Rectal smooth muscle tissue (tissue), 1 donor: ENCODE results near the gene PGA3.
"Not testable (repeated sequence)": the region's sequence is repeated elsewhere in the genome, so short reads cannot be mapped to it uniquely, and the experiment has no call there.

Experiments
- H3K27ac ChIP-seq: one replicate; pipeline ENCODE4 v1.7.0; 2013; ENCODE audit warnings: low read depth, low read length, inconsistent platforms
- H3K27me3 ChIP-seq: one replicate; pipeline ENCODE4 v1.7.0; 2013; ENCODE audit warnings: low read length; ENCODE audit not compliant: control insufficient read depth, insufficient read depth
- H3K36me3 ChIP-seq: one replicate; pipeline ENCODE4 v1.7.0; 2013; ENCODE audit warnings: low read length; ENCODE audit not compliant: control insufficient read depth, insufficient read depth
- H3K4me1 ChIP-seq: one replicate; pipeline ENCODE4 v1.7.0; 2013; ENCODE audit warnings: low read length; ENCODE audit not compliant: control insufficient read depth, insufficient read depth
- H3K4me3 ChIP-seq: one replicate; pipeline ENCODE4 v1.7.0; 2013; ENCODE audit warnings: low read length
- H3K9ac ChIP-seq: one replicate; pipeline ENCODE4 v1.7.0; 2013; ENCODE audit warnings: low read length

The PGA3 gene

DNA sequence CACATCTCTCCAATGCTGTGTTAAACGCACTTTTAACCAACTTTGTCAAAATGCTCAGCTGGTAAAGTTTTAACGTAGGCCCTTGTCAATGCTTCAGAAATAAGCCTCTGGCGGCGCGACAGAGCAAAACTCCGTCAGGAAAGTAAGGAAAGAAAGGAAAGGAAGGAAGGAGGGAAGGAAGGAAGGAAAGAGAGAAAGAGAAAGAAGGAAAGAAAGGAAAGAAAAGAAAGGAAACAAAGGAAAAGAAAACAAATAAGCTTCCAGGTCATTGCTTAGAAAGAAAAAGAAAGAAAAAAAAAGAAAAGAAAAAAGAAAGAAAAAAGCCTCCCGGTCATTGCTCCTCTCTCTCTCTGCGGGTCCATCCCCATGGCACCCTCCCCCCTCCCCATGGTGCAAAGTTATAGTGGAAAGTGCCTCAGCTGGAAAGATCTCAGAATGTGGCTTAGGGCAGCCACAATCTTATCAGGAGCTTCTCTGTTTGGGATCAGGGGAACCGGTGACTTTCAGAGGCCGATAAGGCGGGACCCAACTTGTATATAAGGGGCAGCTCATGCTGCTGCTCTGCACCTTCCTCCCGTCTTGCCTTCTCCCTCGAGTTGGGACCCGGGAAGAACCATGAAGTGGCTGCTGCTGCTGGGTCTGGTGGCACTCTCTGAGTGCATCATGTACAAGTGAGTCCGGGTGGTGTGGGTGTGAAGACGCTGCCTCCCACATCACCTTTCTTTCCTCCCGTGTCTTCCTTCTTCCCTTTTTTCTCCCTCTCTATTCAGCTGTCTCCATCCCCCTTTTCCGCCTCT, at the start of gene PGA3:
TSS of gene PGA3 (plus strand) at position 566 of the 797 bp plus-strand sequence. CDS start at position 616, 50 bp downstream.
- H3K4me1 ChIP-seq, H3K27me3 ChIP-seq, H3K27ac ChIP-seq, H3K36me3 ChIP-seq, H3K9ac ChIP-seq, H3K4me3 ChIP-seq: not testable (repeated sequence)

DNA sequence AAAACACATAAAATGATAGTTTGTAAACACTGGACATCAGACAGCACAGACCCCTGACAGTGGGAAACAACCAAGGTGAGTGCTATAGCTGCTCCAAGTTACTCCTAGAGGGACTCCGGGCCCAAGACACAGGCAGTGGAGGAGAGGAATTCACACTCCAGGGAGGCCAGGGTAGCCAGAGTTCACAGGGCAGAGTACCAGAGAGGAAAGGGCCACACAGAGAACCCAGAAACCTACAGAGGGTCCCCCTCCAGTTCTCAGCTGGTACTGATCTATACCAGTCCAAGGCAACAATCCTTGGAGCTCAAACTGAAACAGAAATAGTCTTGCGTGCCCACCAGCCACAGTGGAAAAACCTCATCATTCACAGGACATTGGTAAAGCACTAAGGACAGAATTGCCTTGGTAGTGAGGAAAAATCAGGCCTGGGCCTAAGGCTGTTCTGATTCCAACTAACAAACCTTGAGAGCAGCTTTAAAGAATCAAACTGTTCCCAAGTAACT, 49.7 kb upstream of the PGA3 start:
- Histone ChIP-seq H3K9ac (no peak overlapping the region), H3K36me3 (no peaks in the 10 kb centered on the region), H3K27me3 (no peaks in the 10 kb centered on the region), H3K4me3 (peak overlapping the region; percentile 22), H3K4me1 (peaks cover 46% of the 10 kb centered on the region), H3K27ac (peak overlapping the region; percentile 72)

DNA sequence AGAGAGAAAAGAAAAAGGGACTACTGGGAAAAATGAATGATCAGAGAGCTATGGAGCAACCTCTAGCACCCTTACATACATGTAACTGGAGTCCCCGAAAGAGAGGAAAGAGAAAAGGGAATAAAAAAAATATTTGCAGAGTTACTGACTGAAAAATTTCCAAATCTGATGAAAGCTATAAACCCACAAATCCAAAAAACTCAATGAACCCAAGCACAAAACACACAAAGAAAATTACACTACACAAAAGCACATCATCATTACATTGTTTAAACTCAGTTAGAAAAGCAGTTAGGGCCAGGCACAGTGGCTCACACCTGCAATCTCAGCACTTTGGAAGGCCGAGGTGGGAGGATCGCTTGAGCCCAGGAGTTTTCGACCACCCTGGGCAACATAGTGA, 48.8 kb upstream of the PGA3 start:
- Histone ChIP-seq H3K4me1 (peaks cover 46% of the 10 kb centered on the region), H3K27ac (no peak overlapping the region)

DNA sequence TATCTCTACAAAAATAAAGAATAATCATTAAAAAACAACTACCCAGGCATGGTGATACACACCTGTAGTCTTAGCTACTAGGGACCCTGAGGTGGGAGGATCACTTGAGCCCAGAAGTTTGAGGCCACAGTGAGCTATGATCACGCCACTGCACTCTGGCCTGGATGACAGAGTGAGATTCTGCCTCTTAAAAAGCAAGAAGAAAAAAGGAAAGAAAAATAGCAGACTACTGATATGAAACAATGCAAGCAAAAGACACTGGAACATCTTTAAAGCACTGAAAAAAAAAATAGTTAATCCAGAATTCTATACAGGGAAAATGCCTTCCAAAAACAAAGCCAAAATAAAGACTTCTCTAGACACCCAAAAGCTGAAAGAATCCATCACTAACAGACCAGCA, 48.0 kb upstream of the PGA3 start:
- H3K4me1 ChIP-seq: peaks cover 38% of the 10 kb centered on the region

More for the DNA sequence above, 48.8 kb upstream of the PGA3 start:
- Histone ChIP-seq H3K4me3 (no peak overlapping the region), H3K36me3 (no peaks in the 10 kb centered on the region), H3K9ac (no peak overlapping the region), H3K27me3 (no peaks in the 10 kb centered on the region)

DNA sequence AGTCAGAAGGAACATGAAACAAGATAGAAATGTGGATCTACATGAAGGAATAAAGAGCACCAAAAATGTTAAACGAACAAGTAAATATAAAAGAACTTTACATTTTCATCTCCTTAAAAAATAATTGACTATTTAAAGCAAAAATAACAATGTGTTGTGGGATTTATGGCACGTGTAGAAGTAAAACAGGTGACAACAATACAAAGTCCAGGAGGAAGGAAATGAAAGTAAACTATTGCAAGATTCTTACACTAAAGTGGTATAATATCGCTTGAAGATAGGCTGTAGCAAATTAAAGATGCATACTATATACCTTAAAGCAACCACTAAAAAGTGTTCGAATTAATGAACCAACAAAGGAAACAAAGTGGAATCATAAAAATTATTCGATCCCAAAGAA, 47.6 kb upstream of the PGA3 start:
- H3K4me1 ChIP-seq: peaks cover 39% of the 10 kb centered on the region

More for the DNA sequence above, 48.0 kb upstream of the PGA3 start:
- no peak overlapping the region for H3K9ac ChIP-seq
- H3K4me3 ChIP-seq: no peak overlapping the region
- H3K27ac ChIP-seq: no peak overlapping the region
- no peaks in the 10 kb centered on the region for H3K36me3 ChIP-seq
- no peaks in the 10 kb centered on the region for H3K27me3 ChIP-seq

DNA sequence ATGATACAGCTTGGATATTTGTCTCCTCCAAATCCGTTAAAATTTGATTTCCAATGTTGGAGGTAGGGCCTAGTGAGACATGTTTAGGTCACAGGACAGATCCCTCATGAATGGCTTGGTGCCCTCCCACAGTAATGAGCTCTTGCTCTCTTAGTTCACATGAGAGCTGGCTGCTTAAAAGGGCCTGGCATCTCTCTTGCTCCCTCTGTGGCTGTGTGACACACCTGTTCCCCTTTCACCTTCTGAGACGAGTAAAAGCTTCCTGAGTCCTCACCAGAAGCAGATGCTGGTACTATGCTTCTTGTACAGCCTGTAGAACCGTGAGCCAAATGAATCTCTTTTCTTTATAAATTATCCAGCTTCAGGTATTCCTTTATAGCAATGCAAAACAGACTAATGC, 45.6 kb upstream of the PGA3 start:
- Histone ChIP-seq H3K4me1 (peaks cover 25% of the 10 kb centered on the region), H3K27me3 (no peaks in the 10 kb centered on the region), H3K9ac (no peak overlapping the region), H3K27ac (no peak overlapping the region), H3K36me3 (no peaks in the 10 kb centered on the region), H3K4me3 (no peak overlapping the region)

More for the DNA sequence above, 47.6 kb upstream of the PGA3 start:
- Histone ChIP-seq H3K36me3 (no peaks in the 10 kb centered on the region), H3K9ac (no peak overlapping the region), H3K27ac (no peak overlapping the region), H3K4me3 (no peak overlapping the region), H3K27me3 (no peaks in the 10 kb centered on the region)

DNA sequence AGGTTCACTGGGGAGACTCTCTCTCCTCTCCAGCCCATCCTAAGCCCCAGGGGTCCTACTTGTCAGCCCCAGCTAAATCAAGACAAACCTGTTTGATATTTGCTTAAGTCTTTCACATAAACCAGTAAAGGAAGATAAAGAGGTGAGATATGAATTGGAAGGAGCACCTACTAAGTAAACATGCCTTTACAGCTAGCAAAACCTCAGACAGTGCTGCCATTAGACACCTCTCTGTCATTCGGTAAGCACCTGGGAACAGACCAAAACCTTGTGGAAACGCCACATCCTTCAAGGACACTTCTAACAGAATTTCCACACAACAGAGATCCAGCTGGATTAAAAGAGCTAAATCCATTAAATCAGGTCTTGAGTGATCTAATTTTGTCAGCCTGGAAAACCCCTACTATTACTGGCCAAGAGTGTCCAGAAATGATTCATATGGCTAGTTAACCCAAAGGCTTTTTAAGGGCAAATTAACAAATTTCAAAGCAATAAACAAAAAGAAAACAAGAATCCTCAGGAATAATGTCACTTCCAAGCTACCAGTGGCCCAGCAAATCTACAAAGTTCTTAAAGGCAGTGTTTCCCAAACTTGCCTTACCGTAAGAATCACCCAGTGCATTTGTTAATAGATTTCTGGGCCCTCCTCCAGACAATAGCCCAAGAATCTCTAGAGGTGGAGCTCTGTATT, 44.5 kb upstream of the PGA3 start:
- H3K9ac ChIP-seq: no peak overlapping the region
- peak overlapping the region; percentile 70 for H3K27ac ChIP-seq

DNA sequence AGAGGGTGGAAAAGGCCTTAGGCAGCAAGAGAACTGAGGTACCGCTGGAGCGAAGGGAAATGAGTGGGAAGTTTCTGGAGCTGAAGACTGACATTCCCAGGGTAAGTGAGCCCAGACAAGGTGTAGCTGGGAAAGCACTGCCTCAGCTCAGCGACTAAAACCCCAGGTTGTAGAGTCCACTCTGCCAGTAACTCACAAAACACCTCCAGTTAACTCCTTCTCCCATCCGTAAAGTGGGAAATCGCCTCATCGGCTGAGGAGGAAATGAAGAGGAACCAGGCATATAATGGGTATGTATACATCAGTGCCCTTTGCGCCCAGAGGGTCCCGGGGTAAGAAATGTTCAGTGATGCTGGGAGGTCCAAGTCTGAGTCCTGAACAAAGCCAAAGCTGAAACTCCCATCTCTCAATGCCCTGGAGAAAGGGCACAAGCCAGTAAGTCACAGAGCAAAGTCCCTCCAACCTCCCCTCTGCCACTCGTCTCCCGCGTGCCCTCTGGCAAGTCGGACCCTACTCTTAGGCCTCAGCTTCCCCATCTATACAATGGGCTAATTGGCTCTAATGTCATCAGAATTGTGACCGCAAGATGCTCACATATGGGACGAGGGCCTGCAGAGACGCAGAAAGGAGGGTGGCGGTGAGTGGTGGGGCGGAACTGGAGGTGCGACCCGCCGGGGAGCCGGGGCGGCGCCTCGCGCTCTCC, 42.7 kb upstream of the PGA3 start:
- peaks cover 12% of the 10 kb centered on the region for H3K4me1 ChIP-seq
- H3K4me3 ChIP-seq: peak overlapping the region; percentile 89
- H3K9ac ChIP-seq: peak overlapping the region; percentile 28
- H3K27ac ChIP-seq: peak overlapping the region; percentile 96
- H3K27me3 ChIP-seq: no peaks in the 10 kb centered on the region
- no peaks in the 10 kb centered on the region for H3K36me3 ChIP-seq

More for the DNA sequence above, 44.5 kb upstream of the PGA3 start:
- no peaks in the 10 kb centered on the region for H3K27me3 ChIP-seq
- no peaks in the 10 kb centered on the region for H3K36me3 ChIP-seq
- peaks cover 14% of the 10 kb centered on the region for H3K4me1 ChIP-seq
- peak overlapping the region; percentile 17 for H3K4me3 ChIP-seq

DNA sequence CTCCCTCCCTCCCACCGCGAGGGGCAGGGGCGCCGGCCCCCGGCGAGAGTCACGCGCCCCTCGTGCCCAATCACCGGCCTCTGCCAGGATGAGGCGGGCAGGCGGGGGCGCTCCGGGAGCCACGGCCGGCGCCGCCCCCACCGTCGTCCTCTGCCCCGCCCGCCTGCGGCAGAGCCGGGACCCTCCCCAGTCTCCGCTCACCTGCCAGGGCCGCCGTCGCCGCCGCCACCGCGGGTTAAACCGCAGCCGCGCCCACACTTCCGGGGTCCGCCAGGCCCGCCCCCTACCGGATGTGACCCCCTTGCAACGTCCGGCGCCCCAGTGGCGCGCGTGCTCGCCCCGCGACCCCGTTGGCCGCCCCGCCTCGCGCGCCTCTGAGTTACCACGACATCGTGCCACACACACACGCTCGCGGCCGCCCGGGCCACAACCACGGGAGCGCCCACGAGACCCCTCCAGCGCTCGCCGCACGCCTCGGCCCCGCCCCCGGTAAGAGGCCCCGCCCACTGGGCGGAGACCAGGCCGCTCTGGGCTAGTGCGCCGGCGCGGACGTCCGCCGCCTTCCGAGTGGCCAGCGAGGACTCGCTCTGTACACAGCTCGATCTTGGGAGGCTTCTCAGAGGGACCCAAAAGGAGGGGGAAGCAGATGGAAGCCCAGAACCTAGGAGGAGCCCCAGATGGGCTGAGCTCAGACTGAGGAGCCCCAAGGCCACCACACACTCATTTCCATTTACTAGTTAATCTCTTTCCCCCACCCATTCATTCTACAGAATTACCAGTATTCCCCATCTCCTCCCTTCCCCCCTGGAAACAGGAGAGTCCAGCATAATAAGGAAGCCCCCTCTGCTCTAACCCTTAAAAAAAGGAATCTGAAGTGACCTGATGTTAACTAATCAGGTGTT, 41.9 kb upstream of the PGA3 start, which contains the start of gene VPS37C:
TSS of gene VPS37C (minus strand) at position 237 of the 902 bp plus-strand sequence. CDS start 22,597 bp downstream, outside the sequence.
- H3K27ac ChIP-seq: peak within 1 kb of the TSS; percentile 96
- no peaks in the 10 kb centered on the region for H3K27me3 ChIP-seq
- H3K4me1 ChIP-seq: peaks cover 12% of the 10 kb centered on the region
- peak within 1 kb of the TSS; percentile 85 for H3K9ac ChIP-seq
- H3K4me3 ChIP-seq: peak within 1 kb of the TSS; percentile 89
- no peaks in the 10 kb centered on the region for H3K36me3 ChIP-seq

DNA sequence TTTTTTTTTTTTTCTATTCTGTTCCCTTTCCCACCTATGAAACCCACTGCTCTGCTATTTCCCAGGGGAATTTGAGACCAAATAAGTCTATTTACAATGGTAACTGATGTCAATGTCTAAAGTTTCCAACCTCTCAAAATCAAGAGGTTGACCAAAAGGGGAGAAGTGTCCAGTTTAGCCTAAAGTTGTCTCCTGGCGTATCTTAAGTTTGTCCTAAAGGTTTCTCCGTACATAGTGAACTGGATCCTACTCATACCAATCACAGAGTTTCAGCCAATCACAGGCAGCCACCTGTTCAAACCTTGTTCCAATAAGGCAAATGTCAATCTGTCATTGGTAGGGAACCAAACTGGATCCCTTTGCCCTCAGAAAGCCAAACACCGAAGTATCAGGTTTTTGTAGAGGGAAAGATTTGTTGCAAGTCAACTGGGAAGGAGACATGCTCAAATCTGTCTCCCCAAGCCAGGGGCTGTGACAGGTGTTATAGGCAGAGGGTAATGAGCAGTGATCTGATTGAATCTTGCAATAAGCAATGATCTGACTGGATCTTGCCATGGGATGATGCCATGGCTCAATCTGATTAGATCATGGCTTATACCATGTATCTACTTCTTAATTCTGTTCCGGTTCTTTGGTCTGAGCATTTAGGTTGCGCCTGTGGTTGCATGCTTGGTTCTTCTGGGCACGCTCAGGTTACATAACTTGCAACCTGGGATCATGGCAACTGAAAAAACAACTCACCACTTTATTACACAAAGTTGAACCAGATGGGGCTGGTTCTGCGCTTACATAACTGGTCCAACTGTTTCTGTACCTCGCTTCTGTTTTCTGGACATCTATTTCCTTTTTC, 41.0 kb upstream of the PGA3 start:
- Histone ChIP-seq H3K4me1 (peaks cover 12% of the 10 kb centered on the region), H3K27ac (peak overlapping the region; percentile 96), H3K27me3 (no peaks in the 10 kb centered on the region), H3K9ac (peak overlapping the region; percentile 85), H3K36me3 (no peaks in the 10 kb centered on the region), H3K4me3 (peak overlapping the region; percentile 89)

DNA sequence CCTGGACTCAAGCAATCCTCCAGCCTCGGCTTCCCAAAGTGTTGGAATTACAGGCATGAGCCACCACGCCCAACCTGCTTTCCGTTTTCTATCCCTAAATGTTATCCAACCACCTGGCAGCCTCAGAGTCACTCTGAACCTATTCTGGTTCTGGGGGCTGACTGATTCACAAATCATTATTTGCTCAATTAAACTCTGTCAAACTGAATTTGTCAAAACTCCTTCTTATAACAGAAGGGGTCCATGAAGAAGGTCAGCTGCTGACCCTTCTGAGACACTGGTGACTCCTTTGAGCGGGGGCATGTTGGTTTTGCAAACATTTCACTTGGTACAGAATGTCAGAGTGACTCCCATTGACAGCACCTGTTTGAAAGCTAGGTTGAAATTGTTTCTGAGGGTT, 40.3 kb upstream of the PGA3 start:
- no peaks in the 10 kb centered on the region for H3K27me3 ChIP-seq
- H3K27ac ChIP-seq: no peak overlapping the region
- no peak overlapping the region for H3K9ac ChIP-seq
- peaks cover 12% of the 10 kb centered on the region for H3K4me1 ChIP-seq
- no peaks in the 10 kb centered on the region for H3K36me3 ChIP-seq
- H3K4me3 ChIP-seq: no peak overlapping the region
